DND-41 (cell line): Measurements from ENCODE around the gene PXMP4.

Experiments used
- CTCF ChIP-seq: IDR thresholded peaks from 2 replicates; pipeline ENCODE4 v1.5.1; 2012; ENCODE audit warnings: borderline replicate concordance, low read length, moderate library complexity, mild to moderate bottlenecking; ENCODE audit not compliant: poor library complexity, severe bottlenecking; ENCODE audit errors: extremely low read depth
- EZH2 ChIP-seq: IDR thresholded peaks from 3 replicates; pipeline ENCODE4 v1.6.1; 2012; ENCODE audit warnings: borderline replicate concordance, low read depth, mild to moderate bottlenecking, moderate library complexity, low read length, inconsistent platforms; ENCODE audit not compliant: severe bottlenecking

GRCh38 chr20:33753143-33753542, 33.0 kb upstream of the PXMP4 start:
- TF ChIP-seq EZH2 (no peak), CTCF (no peak)
